HG03439 (cell line): ENCODE results near the gene ZMIZ1.

ENCODE experiments used
- ATAC-seq: cut with Tn5 transposase; IDR thresholded peaks from one replicate; pipeline ENCODE4 v1.9.1; 2021; ENCODE audit warnings: mild to moderate bottlenecking, moderate library complexity; ENCODE audit not compliant: unreplicated experiment

Gene ZMIZ1

GRCh38 chr10:79344502-79345195 lies 275.9 kb downstream of the ZMIZ1 start:
- no peak for ATAC-seq

DNA sequence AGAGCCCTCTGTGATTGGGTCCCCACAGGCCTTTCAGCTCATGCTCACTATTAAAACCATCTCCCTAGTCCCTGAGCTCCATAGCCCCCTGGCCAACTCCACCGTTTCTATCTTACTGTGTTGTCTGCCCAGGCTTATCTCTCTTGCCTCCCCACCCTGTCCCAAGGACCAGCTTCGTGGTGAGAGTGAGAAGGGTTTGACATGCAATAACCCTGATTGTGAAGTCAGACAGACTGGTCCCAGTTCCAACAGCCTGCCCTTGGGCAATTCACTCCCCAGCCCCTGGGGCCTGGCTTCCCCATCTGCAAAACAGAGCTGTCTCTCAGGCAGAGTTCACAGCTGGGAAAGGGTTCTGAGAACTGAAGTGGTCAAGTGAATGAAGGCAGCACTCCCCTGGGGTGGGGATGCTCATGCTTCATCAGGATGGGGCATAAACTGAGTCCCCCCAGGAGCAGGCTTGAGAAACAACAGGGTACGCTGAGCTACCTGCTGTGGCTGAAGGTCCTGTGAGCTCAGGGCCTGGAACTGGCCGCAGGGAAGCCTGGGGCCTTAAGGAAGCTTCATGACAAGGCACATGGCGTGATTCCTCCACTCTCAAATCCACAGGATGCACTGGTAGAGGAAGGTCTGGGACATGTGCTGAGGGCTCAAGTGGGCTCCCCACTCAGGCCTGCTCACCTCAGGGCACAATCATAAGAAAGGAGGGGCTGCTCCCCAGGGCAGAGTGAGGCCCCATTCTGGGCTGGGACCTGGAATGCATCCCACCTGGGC lies 276.7 kb downstream of the ZMIZ1 start:
- no peak for ATAC-seq

GRCh38 chr10:79346012-79346340 lies 277.2 kb downstream of the ZMIZ1 start:
- ATAC-seq, result no peak

DNA sequence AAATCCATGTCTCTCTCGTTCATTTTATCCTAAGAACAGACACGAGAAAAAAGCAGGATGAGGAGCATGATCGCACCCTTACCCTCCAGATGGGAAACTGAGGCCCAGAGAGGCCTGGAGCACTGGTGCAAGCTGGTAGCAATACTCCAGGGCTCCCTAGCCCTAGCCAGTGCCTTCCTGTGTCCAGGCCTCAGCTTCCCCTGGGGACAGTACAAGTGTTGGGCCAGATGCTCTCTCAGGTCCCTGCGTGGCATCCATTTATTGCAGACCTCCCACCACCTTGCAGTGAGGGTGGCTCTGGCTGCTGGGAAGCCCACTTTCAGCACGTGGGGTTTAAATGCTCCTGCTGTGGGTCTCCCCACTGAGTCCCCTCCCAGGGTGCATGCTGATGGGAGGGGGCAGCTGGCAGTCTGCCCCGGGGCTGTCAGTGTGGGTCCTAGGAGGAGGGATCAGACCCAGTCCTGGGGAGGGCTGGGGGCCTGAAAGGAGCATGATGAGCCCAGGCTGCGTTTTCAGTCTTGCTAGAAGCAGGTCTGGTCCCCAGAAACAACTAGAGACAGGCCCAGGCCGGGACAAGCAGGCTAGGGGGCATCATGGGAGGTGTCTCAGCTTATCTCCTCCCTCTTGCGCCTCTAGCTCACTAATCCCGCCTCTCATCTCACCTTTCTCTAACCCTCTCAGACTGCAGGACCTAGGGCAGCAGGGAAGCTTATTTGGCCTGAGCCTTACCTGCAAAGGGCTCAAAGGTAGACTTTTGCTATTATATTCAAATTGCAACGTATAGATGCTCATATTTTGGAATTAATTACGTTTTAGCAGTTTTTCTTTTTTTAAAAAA lies 277.8 kb downstream of the ZMIZ1 start:
- no peak for ATAC-seq

- ATAC-seq, result peak; percentile 77
Measured at GRCh38 chr10:79347226-79347893, 278.6 kb downstream of the ZMIZ1 start, which contains the start of gene PPIF. PPIF (plus strand) TSS chr10:79347469; CDS start chr10:79347549, 80 bp downstream.

- ATAC-seq, result peak; percentile 73
Measured at GRCh38 chr10:79347894-79348639, 279.3 kb downstream of the ZMIZ1 start.

DNA sequence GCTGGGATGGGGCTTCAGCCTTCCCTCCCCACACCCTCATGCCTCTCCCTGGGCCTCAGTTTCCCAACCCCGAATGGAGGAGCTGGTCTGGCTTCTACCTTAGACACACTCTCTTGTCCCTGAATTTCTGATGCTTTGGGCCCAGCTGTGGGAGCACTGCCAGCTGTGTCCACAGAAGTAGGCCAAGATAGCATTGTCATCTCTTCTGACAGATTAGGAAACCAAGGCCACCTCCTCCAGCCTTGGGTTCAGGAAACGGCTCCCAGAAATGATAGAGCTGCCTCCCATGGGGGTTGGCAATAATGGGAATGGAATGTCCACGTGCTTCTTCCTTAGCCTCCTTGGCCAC lies 279.8 kb downstream of the ZMIZ1 start:
- no peak for ATAC-seq

- ATAC-seq, result no peak
Measured at GRCh38 chr10:79349072-79349491, 280.3 kb downstream of the ZMIZ1 start.

DNA sequence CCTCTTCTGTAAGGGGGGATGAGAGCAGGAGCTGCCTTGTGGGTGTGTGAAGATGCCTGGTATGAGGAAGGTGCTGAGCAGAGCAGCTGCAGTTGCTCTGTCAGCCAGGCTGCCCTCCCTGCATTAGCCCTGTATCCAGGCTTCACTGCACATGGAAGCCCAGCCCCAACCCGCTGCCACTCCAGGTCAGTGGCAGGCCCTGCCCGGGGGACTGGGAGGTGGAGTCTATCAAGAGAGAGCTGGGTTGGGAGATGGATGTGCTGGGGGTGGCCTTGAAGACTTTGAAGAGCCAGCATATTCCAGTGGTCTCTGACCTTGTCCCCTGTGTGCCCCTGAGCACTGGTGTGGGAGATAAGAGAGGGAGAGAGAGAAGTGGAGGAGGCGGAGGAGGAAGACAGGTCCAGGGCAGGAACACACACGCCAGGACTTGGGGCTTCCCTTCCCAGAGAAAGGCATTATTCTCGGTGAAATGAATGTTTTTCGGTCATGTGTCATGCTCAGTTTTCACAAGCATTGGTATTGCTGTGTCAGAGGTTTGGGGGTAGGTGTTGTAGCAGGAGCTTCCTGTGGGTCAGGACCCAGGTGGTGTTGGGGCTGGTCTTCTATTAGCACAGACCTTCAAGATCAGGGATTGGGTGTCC lies 281.1 kb downstream of the ZMIZ1 start:
- no peak for ATAC-seq

GRCh38 chr10:79350407-79351154 lies 281.8 kb downstream of the ZMIZ1 start:
- no peak for ATAC-seq

GRCh38 chr10:79351332-79351731 lies 282.6 kb downstream of the ZMIZ1 start:
- ATAC-seq, result no peak

GRCh38 chr10:79352035-79352877 lies 283.5 kb downstream of the ZMIZ1 start:
- ATAC-seq, result no peak

DNA sequence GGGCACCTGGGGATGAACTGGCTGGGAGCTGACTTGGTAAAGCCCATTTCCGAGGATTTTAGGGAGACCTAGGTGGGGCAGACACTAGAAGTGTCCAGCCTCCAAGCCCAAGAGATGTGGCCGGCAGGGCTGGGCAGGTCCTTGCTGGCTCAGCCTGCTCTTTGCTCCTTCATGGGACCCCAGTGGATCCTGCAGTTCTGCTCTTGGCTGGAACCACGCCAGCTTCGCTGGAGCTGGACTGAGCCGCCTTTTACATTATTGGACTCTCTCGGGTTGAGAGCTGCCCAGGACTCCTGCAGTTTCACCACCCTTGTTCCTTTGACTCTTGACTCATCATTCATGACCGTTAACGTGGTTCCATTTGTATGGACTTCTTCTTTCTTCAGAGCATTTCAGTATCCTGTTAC lies 284.2 kb downstream of the ZMIZ1 start:
- no peak for ATAC-seq

- ATAC-seq, result no peak
Measured at GRCh38 chr10:79353726-79354125, 285.0 kb downstream of the ZMIZ1 start.

- no peak for ATAC-seq
Measured at GRCh38 chr10:79354141-79354540, 285.4 kb downstream of the ZMIZ1 start.

GRCh38 chr10:79354615-79355014 lies 285.8 kb downstream of the ZMIZ1 start:
- ATAC-seq, result no peak

- ATAC-seq, result no peak
Measured at GRCh38 chr10:79355420-79356017, 286.8 kb downstream of the ZMIZ1 start.

- no peak for ATAC-seq
Measured at GRCh38 chr10:79356104-79356503, 287.3 kb downstream of the ZMIZ1 start.
